ENCODE measurements around the gene MRPL12. TPM values are rescaled to one million over a fixed set of nuclear protein-coding genes. Genes with fewer than 3 reads are reported as not detected.

Gene MRPL12
- total RNA-seq, 4 donors from 2014 or later, result 75.4 to 206 (median 114) TPM

GRCh38 chr17:81696218-81696941 is 6.8 kb upstream of the MRPL12 start:
- WGBS, 2 donors (ENCODE audit: low coverage in 1 of 2), result 95 to 100% methylated on average over 3 to 34 of the region's 40 CpGs
- Histone ChIP-seq H3K4me3 (no peak overlapping the region), H3K36me3 (peaks cover 0 to 69% (median 28%) of the 10 kb centered on the region in 4 donors), H3K9me3 (no peaks in the 10 kb centered on the region), H3K27ac (no peak overlapping the region), H3K4me1 (peaks cover 3 to 10% (median 4%) of the 10 kb centered on the region in 4 donors), H3K27me3 (no peaks in the 10 kb centered on the region)
- no peak for DNase-seq
- TF ChIP-seq POLR2AphosphoS5 (IDR thresholded peaks at IDR 0.05), result no peak
- TF ChIP-seq POLR2A (IDR thresholded peaks at IDR 0.05), result no peak
- TF ChIP-seq CTCF (IDR thresholded peaks at IDR 0.05), result no peak
- no peak for TF ChIP-seq EP300 (IDR thresholded peaks at IDR 0.05; ENCODE audit: low read depth)
- in situ Hi-C loops (cut with MboI; ENCODE audit: low pct_ligation_motif_present in 1 of 4, low pct_unique_long_range_greater_than_20kb in 1 of 4, low sequenced_read_pairs in 3 of 4), result no loop called here
- intact Hi-C loops (cut with DNase I; ENCODE audit: low total_unique reads), result no loop called here

- DNase-seq, result no peak
- Histone ChIP-seq H3K4me3 (no peak overlapping the region), H3K9me3 (no peaks in the 10 kb centered on the region), H3K27me3 (no peaks in the 10 kb centered on the region), H3K4me1 (peaks cover 13 to 21% (median 15%) of the 10 kb centered on the region in 4 donors), H3K36me3 (peaks cover 0 to 60% (median 23%) of the 10 kb centered on the region in 4 donors), H3K27ac (no peak overlapping the region)
- TF ChIP-seq CTCF (IDR thresholded peaks at IDR 0.05), result no peak
- TF ChIP-seq POLR2AphosphoS5 (IDR thresholded peaks at IDR 0.05), result no peak
- no peak for TF ChIP-seq POLR2A (IDR thresholded peaks at IDR 0.05)
- TF ChIP-seq EP300 (IDR thresholded peaks at IDR 0.05; ENCODE audit: low read depth), result no peak
- intact Hi-C loops (cut with DNase I; ENCODE audit: low total_unique reads), result no loop called here
- in situ Hi-C loops (cut with MboI; ENCODE audit: low pct_ligation_motif_present in 1 of 4, low pct_unique_long_range_greater_than_20kb in 1 of 4, low sequenced_read_pairs in 3 of 4), result no loop called here
- WGBS, 2 donors (ENCODE audit: low coverage in 1 of 2), result 76 to 84% methylated on average over 7 to 24 of the region's 25 CpGs
These were observed 5.7 kb upstream of the MRPL12 start for GRCh38 chr17:81697261-81698044.

GRCh38 chr17:81700353-81701287 is 2.5 kb upstream of the MRPL12 start:
- intact Hi-C loops (cut with DNase I; ENCODE audit: low total_unique reads), result no loop called here
- H3K4me3 ChIP-seq, result no peak overlapping the region
- WGBS, 2 donors (ENCODE audit: low coverage in 1 of 2), result 80 to 86% methylated on average over 1 to 25 of the region's 25 CpGs

More at GRCh38 chr17:81700353-81701287, 2.5 kb upstream of the MRPL12 start:
- in situ Hi-C loops (cut with MboI; ENCODE audit: low pct_ligation_motif_present in 1 of 4, low pct_unique_long_range_greater_than_20kb in 1 of 4, low sequenced_read_pairs in 3 of 4), result no loop called here
- Histone ChIP-seq H3K27ac (no peak overlapping the region), H3K27me3 (no peaks in the 10 kb centered on the region), H3K9me3 (no peaks in the 10 kb centered on the region), H3K4me1 (peaks cover 21 to 36% (median 30%) of the 10 kb centered on the region in 4 donors), H3K36me3 (peaks cover 0 to 34% (median 10%) of the 10 kb centered on the region in 4 donors)
- TF ChIP-seq POLR2AphosphoS5 (IDR thresholded peaks at IDR 0.05) (no peak), CTCF (IDR thresholded peaks at IDR 0.05) (no peak), POLR2A (IDR thresholded peaks at IDR 0.05) (no peak), EP300 (IDR thresholded peaks at IDR 0.05; ENCODE audit: low read depth) (no peak)
- no peak for DNase-seq
